Stimulated activated CD8-positive, alpha-beta memory T cell treated with anti-CD3 and anti-CD28 coated beads, Interleukin-4, amount 100 ng/mL, for 48 hours (primary cell): Measurements from ENCODE around the gene MAGI1.
"Not testable (repeated sequence)": the region's sequence is repeated elsewhere in the genome, so short reads cannot be mapped to it uniquely, and the experiment has no call there.

Experiments used
- DNase-seq: peaks from one replicate; pipeline ENCODE4 v3.0.0-alpha.2; 2020

MAGI1 gene

GRCh38 chr3:65548848-65549625 lies 489.7 kb downstream of the MAGI1 start:
- DNase-seq, result no peak

GRCh38 chr3:65545429-65545828 lies 493.3 kb downstream of the MAGI1 start:
- DNase-seq, result no peak

DNA sequence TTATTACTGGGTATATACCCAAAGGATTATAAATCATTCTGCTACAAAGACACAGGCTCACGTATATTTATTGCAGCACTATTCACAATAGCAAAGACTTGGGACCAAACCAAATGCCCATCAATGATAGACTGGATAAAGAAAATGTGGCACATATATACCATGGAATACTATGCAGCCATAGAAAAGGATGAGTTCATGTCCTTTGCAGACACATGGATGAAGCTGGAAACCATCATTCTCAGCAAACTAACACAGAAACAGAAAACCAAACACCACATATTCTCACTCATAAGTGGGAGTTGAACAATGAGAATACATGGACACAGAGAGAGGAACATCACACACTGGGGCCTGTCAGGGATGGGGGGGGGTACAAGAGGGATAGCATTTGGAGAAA lies 495.3 kb downstream of the MAGI1 start:
- DNase-seq, result not testable (repeated sequence)

- DNase-seq, result no peak
These were observed 498.1 kb downstream of the MAGI1 start for GRCh38 chr3:65540666-65541065.

- no peak for DNase-seq
These were observed 499.1 kb downstream of the MAGI1 start for GRCh38 chr3:65539616-65540015.

GRCh38 chr3:65538101-65538500 lies 500.6 kb downstream of the MAGI1 start:
- DNase-seq, result no peak

GRCh38 chr3:65537109-65537508 lies 501.6 kb downstream of the MAGI1 start:
- DNase-seq, result no peak

GRCh38 chr3:65535260-65535659 lies 503.5 kb downstream of the MAGI1 start:
- DNase-seq, result no peak

- no peak for DNase-seq
These were observed 503.9 kb downstream of the MAGI1 start for GRCh38 chr3:65534805-65535204.

DNA sequence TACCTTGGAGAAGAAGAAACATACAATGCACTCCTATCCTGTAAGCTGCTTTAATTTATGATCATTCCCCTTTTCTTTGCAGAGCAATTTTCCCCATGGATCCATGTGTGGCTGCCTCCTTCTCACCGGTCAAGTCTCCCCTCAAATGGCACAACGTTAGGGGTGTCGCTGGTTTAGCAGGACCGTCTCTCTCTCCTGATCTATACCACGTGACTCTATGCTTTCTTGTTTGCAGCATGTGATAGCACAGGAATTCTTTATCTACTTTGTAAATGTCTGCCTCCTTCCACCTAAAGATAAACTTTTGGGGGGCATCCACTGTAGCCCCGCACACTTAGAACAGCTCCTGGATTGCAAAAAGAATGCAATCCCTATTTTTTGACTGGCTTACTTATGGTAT lies 506.0 kb downstream of the MAGI1 start:
- DNase-seq, result no peak

- DNase-seq, result no peak
These were observed 506.5 kb downstream of the MAGI1 start for GRCh38 chr3:65532215-65532614.

GRCh38 chr3:65531499-65531898 lies 507.2 kb downstream of the MAGI1 start:
- DNase-seq, result no peak

DNA sequence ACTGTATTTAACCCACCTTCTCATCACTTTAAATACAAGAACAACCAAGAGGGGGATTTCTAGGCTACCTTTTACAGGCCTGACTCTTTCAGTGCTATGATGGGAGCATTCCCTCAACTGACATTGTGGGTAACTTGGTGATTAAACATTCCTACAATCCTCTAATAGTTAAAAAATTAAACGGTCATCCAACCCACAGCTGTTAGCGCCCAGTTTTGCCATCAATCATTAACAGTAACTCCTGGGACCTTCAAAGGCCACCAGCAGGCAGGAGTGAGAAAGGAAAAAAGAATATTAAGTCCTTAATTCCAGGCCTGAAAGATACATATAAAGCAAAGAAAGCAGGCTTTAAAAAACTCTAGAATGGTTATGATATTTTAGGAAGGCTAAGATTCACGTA lies 512.1 kb downstream of the MAGI1 start:
- DNase-seq, result no peak

- no peak for DNase-seq
These were observed 514.1 kb downstream of the MAGI1 start for GRCh38 chr3:65524584-65524983.

- no peak for DNase-seq
These were observed 514.8 kb downstream of the MAGI1 start for GRCh38 chr3:65523878-65524277.

- no peak for DNase-seq
These were observed 517.7 kb downstream of the MAGI1 start for GRCh38 chr3:65521032-65521431.

DNA sequence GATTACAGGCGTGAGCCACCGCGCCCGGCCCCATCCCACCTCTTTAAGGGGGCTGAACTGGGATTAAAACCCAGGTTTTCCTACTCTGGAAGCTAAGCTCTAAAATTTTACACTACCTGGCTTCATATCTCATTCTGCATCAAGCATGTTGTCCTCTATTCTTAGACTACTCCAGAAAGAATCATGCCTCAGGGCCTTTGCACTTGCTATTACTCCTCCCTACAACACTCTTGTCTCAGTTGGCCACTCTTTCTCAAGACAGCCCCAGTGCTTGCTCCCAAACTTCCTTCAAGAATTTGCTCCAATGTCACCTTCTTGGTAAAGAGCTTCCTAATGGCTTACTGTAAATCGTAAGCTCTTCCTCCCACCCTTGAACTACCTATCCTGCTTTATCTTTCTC lies 521.7 kb downstream of the MAGI1 start:
- DNase-seq, result no peak

DNA sequence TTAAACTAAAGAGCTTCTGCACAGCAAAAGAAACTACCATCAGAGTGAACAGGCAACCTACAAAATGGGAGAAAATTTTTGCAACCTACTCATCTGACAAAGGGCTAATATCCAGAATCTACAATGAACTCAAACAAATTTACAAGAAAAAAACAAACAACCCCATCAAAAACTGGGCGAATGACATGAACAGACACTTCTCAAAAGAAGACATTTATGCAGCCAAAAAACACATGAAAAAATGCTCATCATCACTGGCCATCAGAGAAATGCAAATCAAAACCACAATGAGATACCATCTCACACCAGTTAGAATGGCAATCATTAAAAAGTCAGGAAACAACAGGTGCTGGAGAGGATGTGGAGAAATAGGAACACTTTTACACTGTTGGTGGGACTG lies 524.4 kb downstream of the MAGI1 start:
- not testable (repeated sequence) for DNase-seq

GRCh38 chr3:65509423-65509794 lies 529.3 kb downstream of the MAGI1 start:
- DNase-seq, result not testable (repeated sequence)

- no peak for DNase-seq
These were observed 529.8 kb downstream of the MAGI1 start for GRCh38 chr3:65508750-65509422.

DNA sequence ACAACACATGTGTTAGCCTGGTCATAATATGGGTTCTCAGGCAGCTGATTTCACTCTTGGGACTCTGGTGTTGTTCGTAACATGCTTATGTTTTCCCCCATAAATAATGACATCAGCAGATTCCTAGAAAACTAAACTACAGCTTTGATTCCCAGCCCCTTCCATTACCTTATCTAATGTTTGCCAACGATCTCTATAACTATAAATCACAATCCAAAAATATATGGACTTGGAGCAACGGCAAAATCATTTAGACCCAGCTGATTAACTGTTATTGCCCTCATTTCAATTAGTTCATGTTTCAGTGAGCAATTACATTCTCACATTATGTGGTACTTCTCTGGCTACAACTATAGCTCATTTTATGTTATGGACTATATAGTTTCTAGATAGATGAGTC lies 531.3 kb downstream of the MAGI1 start:
- no peak for DNase-seq

- DNase-seq, result no peak
These were observed 534.9 kb downstream of the MAGI1 start for GRCh38 chr3:65503776-65504175.

GRCh38 chr3:65502526-65502925 lies 536.2 kb downstream of the MAGI1 start:
- DNase-seq, result no peak

DNA sequence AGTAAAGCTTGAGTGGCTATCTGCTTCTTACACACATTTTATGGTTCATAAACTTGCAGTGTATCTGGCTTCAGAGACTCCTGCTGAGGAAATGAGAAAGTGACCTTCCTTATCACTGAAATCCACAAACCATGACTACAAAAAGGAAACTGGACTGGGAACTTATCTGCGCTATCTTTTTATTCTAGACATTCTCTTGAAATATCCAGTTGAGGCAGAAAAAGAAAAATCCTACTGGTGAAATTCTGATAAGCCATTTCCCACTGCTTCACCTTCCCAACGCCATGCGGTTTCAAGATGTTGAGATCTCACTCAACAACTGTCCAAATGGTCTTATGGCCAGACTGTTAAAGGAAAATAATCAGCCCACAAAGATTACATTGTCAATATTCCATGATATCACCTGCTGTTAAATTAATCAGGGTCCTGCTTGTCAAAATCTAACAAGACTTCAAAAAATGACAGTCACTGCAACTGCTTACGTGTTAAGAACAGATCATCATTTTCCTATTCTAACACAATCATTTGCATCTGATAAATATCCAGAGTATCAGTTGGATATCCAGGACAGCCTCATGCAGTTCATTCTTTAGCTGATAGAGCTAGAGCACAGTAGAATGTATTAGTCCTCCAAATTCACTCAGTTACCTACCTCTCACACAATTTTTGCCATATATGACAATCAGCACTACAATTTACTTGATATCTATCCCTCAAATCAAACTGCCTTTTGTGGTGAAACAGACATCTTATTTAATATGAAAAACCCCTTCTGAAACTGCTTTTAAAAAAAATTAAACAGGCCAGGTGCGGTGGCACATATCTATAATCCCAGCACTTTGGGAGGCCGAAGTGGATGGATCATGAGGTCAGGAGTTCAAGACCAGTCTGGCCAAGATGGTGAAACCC lies 538.1 kb downstream of the MAGI1 start:
- DNase-seq, result no peak
